ENCODE data around the gene IFT172.
A peak's percentile ranks its signal among the peaks of the same experiment; 100 is the strongest.
"Not testable (repeated sequence)": the region's sequence is repeated elsewhere in the genome, so short reads cannot be mapped to it uniquely, and the experiment has no call there.

Gene IFT172

DNA sequence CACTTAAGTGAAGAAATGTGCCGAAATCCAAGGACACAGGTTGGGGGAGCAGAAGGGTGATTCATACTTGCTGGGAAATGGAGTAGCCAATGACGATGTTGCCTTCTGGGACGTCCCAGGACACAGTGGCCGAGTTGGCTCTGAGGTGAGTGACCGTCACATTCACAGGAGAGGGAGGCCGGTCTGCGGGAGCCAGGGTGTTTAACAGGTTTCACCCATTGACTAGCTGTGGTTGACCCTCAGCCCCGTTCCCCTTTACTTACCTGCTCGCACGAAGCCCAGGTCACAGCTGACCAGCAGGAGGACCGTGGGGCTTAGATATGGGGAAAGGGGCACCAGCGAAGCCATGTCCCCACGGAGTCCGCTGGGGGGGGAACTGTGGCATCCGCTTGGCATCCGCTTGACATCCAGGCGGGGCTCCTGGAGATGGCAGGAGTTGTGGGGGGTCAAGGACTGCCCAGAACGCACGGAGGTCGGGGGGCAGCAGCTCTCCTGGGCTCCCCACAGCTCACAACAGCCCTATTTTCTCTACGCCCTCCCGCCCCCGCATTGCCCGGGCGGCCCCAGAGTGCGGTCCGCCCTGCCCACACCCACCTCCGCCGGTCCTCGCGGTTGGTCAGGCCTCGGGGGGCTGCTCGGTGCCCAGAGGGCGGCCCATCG is 4.9 kb upstream of the IFT172 start:
- DNase-seq = no peak

DNA sequence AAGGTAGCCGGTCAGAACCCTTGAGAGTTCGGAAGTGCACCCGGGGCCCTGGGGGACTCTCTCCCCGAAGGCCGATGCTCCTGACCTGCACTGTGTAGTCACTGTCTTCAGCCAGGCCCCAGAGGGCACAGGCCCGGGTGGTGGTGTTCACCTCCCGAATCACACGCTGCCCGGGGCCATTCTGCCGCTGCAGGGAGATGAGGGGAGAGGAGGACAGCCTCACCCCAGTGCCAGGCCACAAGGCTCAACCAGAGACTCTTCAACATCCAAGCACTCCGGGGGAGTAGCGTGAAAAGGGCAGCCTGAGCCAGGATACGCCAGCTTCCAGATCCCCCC is 4.4 kb upstream of the IFT172 start:
- DNase-seq = no peak

- DNase-seq = no peak
Measured at GRCh38 chr2:27492557-27492956, 3.0 kb upstream of the IFT172 start.

GRCh38 chr2:27489118-27489497 is 435 bp downstream of the IFT172 start:
- DNase-seq = no peak

- no peak for DNase-seq
Measured at GRCh38 chr2:27485496-27485895, 4.0 kb downstream of the IFT172 start.

DNA sequence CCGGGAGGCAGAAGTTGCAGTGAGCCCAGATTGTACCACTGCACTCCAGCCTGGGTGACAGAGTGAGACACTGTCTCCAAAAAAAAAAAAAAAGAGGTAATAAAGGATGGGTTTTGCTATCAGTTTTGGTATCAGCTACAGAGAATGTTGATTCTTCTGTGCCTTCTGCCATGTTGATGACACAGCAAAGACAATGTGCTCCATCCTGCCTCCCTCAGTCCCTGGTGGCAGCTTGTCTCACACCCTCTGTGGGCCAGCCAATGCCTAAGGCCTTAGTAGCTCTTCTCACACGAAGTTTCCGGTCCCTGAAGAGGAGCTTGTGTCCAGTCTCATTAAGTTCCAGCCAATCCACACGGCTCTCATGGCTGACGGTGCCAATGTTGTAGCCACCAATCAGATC is 17.6 kb downstream of the IFT172 start:
- DNase-seq = no peak

GRCh38 chr2:27464443-27464842 is 25.1 kb downstream of the IFT172 start:
- DNase-seq = no peak

GRCh38 chr2:27461118-27461517 is 28.4 kb downstream of the IFT172 start:
- no peak for DNase-seq

GRCh38 chr2:27453968-27454367 is 35.6 kb downstream of the IFT172 start:
- no peak for DNase-seq

GRCh38 chr2:27451095-27451494 is 38.4 kb downstream of the IFT172 start:
- DNase-seq = no peak

DNA sequence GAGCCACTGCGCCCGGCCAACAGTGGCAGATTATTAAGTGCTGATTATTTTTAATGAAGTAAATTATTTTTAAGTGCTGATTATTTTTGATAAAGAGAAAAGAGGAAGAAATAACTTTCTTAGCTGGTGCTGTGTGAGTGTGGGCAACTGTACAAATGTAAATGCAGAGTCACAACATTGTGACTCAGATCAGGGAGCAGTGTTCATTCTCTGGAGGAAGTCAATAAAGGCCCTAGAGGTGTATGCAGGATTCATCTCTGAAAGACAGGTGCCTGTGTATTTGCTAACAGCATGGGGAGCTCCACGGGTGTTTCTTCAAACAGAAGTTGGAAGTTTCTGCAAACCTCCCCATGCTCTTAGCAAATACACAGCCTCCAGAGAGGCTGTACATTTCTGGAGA is 41.2 kb downstream of the IFT172 start:
- no peak for DNase-seq

GRCh38 chr2:27446057-27446456 is 43.5 kb downstream of the IFT172 start:
- DNase-seq = no peak

GRCh38 chr2:27445615-27446014 is 43.9 kb downstream of the IFT172 start:
- no peak for DNase-seq

DNA sequence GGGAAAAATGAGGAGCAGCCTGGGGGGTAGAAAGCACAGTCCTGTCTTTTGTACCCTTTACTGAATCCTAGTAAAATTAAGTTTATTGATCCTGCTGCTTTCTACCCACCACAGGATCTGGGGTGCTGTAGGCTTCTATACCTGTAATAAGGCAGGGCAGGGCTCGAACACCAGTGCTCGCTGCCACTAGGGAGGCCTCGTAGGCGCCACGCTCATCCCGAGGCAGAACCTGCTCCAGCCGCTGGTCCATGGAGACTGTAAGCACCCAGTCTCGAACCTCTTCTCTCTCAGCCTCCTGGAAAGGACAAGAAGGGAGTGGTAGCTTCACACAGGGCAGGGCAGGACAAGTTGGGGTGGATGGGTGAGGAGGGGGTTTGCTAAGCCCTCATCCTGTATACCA is 44.4 kb downstream of the IFT172 start:
- DNase-seq = no peak

DNA sequence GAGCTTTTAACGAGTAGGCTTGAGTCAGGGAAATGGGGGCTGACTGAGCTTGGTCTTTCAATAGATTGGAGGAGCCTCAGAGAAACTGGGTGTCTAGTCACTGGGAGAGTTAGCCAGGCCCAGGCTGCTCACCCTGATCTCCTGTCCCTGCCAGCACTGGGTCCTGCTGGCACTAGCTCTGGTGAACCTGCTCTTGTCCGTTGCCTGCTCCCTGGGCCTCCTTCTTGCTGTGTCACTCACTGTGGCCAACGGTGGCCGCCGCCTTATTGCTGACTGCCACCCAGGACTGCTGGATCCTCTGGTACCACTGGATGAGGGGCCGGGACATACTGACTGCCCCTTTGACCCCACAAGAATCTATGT is 46.6 kb downstream of the IFT172 start:
- no peak for DNase-seq

GRCh38 chr2:27441958-27442919 is 47.3 kb downstream of the IFT172 start, which contains the start of gene KRTCAP3:
Gene KRTCAP3, plus strand, starts transcription at chr2:27442381. Its CDS starts 32 bp downstream, at chr2:27442413.
- DNase-seq = peak; percentile 40

GRCh38 chr2:27441226-27441926 is 48.2 kb downstream of the IFT172 start:
- DNase-seq = no peak

DNA sequence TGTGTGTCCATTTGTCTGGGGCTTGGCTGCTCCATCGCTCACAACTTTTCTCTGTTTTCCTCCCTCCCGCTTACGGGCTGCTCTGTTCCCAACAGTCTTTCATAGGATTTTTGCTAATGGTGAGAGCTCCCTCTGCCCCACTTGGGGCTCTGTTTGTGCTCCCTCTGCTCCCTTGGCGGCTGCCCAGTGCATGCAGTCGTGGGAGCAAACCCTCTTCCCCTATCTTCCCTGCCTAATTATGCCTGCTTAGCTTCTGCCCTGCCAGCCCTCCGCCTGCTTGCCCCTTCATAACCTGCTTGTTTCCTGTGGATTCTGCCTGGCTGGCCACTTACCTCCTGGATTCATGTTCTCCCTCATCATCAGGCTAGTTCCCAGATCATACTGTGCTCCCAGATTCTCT is 53.9 kb downstream of the IFT172 start:
- DNase-seq = no peak

DNA sequence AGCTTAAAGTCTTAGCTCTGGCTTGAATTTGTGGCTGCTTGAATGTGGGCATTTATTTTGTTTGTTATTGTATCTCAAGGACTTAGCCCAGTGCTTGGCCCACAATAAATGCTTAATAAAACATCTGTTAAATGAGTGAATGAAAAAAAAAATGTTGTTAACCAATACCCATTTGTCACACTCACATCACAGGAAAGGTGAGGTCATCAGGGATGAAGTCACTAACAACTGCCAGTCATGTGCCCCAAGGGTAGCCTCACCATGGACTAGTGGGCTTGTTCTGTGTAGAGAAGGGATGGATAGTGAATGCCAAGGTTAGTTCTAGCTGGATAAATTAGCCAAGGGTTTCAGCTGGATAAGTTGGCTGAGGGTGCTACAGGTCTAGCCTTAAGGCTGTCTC is 58.1 kb downstream of the IFT172 start:
- no peak for DNase-seq

DNA sequence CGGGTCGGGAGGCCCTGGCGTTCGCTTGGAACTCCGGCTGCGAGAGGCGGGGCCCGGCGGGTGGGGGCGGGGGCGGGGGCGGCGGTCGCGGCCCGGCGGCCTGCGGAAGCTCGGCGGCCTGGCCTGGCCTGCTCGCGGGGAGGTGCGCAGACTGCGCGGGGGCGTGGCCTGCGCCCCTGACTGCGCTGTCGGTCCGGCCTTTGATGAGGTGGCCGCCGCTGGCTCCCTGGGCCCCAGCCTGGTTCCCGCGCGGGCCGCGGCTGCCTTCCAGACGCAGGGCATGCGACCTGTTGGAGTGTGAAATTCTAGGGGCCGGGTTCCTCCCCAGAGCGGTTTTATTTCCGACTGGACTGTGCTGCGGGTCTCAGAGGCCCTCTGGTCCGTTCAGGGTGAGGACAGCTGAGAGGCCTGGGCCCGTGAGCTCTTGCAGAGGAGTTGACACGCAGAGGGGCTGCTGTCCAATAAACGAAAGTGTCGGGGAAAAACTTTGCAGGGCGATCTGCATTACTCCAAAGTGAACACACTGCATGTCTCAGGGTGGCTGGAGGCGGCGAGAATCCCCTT is 60.5 kb downstream of the IFT172 start:
- peak; percentile 47 for DNase-seq

GRCh38 chr2:27428213-27428977 is 61.1 kb downstream of the IFT172 start, which contains the start of gene NRBP1:
Gene NRBP1, plus strand, starts transcription at chr2:27428631. Its CDS starts 4,643 bp downstream, at chr2:27433274.
- peak; percentile 84 for DNase-seq

DNA sequence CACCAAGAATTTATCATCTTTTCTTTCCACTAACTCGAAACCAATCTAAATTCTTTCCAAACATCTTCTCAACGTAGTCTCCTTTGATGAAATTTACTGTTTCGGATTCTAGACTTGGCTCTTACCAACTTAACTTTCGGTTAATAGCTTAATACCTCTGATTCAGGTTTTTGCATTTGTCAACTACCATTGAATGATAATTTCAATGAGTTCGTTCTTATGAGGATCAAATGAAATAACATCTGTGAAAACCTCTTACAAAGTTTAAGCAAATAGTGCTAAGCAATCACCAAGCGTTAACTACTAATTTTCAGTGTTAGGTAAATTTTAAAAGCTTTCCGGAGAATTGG is 61.7 kb downstream of the IFT172 start:
- no peak for DNase-seq

DNA sequence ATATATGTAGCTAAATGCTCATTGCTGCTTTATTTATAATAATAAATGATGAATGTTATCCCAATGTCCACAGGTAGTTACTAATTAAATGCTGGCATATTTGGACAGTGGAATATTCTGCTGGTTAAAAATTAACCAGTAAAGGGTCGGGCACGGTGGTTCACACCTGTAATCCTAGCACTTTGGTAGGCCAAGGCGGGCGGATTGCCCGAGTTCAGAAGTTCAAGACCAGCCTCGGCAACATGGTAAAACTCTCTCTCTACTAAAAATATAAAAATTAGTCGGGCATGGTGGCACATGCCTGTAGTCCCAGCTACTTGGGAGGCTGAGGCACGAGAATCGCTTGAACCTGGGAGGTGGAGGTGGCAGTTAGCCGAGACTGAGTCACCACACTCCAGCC is 64.5 kb downstream of the IFT172 start:
- DNase-seq = not testable (repeated sequence)
